Measurements from ENCODE around the gene ATG16L2.

The ATG16L2 gene

GRCh38 chr11:72816404-72816990 lies 2.3 kb downstream of the ATG16L2 start:
- Histone ChIP-seq H3K9ac (ENCODE audit: low read length) (no peak overlapping the region), H2AFZ (ENCODE audit: low read depth, low read length, severe bottlenecking) (no peak overlapping the region), H3F3A (ENCODE audit: insufficient read depth) (peaks cover 20% of the 10 kb centered on the region), H3K4me2 (ENCODE audit: low read depth, low read length, poor library complexity, severe bottlenecking) (no peak overlapping the region), H3K27me3 (ENCODE audit: low read length) (no peaks in the 10 kb centered on the region), H3K27ac (ENCODE audit: low read depth, low read length) (peak overlapping the region; percentile 83; the same call in 1 of the 2 replicates), H3K9me2 (replicated peaks; ENCODE audit: insufficient read depth, low read length) (no peaks in the 10 kb centered on the region), H3K9me3 (ENCODE audit: insufficient read depth, low read length) (no peaks in the 10 kb centered on the region), H3K79me2 (ENCODE audit: insufficient read depth, low read length) (peaks cover 24% of the 10 kb centered on the region), H3K4me3 (ENCODE audit: insufficient read depth, low read length, poor library complexity, severe bottlenecking) (no peak overlapping the region), H4K20me1 (ENCODE audit: low read depth, low read length) (no peaks in the 10 kb centered on the region), H3K36me3 (ENCODE audit: low read length) (no peaks in the 10 kb centered on the region)
- TF ChIP-seq, protein P1, sequence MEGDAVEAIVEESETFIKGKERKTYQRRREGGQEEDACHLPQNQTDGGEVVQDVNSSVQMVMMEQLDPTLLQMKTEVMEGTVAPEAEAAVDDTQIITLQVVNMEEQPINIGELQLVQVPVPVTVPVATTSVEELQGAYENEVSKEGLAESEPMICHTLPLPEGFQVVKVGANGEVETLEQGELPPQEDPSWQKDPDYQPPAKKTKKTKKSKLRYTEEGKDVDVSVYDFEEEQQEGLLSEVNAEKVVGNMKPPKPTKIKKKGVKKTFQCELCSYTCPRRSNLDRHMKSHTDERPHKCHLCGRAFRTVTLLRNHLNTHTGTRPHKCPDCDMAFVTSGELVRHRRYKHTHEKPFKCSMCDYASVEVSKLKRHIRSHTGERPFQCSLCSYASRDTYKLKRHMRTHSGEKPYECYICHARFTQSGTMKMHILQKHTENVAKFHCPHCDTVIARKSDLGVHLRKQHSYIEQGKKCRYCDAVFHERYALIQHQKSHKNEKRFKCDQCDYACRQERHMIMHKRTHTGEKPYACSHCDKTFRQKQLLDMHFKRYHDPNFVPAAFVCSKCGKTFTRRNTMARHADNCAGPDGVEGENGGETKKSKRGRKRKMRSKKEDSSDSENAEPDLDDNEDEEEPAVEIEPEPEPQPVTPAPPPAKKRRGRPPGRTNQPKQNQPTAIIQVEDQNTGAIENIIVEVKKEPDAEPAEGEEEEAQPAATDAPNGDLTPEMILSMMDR (IDR thresholded peaks at IDR 0.05; ENCODE audit: insufficient read depth, low read length, poor library complexity, severe bottlenecking): no peak
- TF ChIP-seq EZH2phosphoT487 (conservative IDR thresholded peaks at IDR 0.05; ENCODE audit: low read length): no peak

- Histone ChIP-seq H3K4me3 (ENCODE audit: insufficient read depth, low read length, poor library complexity, severe bottlenecking) (no peak overlapping the region), H3K9ac (ENCODE audit: low read length) (no peak overlapping the region), H3F3A (ENCODE audit: insufficient read depth) (peaks cover 19% of the 10 kb centered on the region), H3K27me3 (ENCODE audit: low read length) (no peaks in the 10 kb centered on the region), H3K9me2 (replicated peaks; ENCODE audit: insufficient read depth, low read length) (no peaks in the 10 kb centered on the region), H3K4me2 (ENCODE audit: low read depth, low read length, poor library complexity, severe bottlenecking) (no peak overlapping the region), H3K9me3 (ENCODE audit: insufficient read depth, low read length) (no peaks in the 10 kb centered on the region), H4K20me1 (ENCODE audit: low read depth, low read length) (no peaks in the 10 kb centered on the region), H3K27ac (ENCODE audit: low read depth, low read length) (no peak overlapping the region), H3K79me2 (ENCODE audit: insufficient read depth, low read length) (peaks cover 9% of the 10 kb centered on the region), H3K36me3 (ENCODE audit: low read length) (no peaks in the 10 kb centered on the region), H2AFZ (ENCODE audit: low read depth, low read length, severe bottlenecking) (no peak overlapping the region)
- TF ChIP-seq, protein P1 (IDR thresholded peaks at IDR 0.05; ENCODE audit: insufficient read depth, low read length, poor library complexity, severe bottlenecking): no peak
- no peak for TF ChIP-seq EZH2phosphoT487 (conservative IDR thresholded peaks at IDR 0.05; ENCODE audit: low read length)
Observed at GRCh38 chr11:72817966-72818365, 3.8 kb downstream of the ATG16L2 start.

DNA sequence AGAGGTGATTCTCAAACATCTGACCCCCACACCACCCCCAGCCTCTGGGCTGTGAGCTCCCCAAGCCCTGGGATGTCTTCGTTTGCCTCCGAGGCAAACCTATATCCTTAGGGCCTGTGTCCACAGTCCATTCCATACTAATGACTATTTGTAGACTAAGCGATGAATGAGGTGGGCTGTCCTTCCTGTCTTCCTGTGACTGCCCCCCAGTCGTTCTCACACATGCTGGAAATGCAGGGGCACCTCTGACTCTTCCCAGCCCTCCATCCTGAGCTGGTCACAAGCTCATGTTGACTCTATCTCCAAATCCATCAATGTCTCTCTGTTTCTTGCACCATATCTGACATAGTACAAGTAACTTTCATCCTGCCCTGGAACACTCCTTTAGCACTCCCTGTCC lies 4.8 kb downstream of the ATG16L2 start:
- H3K27ac ChIP-seq (ENCODE audit: low read depth, low read length): no peak overlapping the region
- peaks cover 26% of the 10 kb centered on the region for H3F3A ChIP-seq (ENCODE audit: insufficient read depth)
- no peaks in the 10 kb centered on the region for H3K9me2 ChIP-seq (replicated peaks; ENCODE audit: insufficient read depth, low read length)
- no peaks in the 10 kb centered on the region for H3K36me3 ChIP-seq (ENCODE audit: low read length)
- no peak overlapping the region for H3K4me3 ChIP-seq (ENCODE audit: insufficient read depth, low read length, poor library complexity, severe bottlenecking)
- H3K27me3 ChIP-seq (ENCODE audit: low read length): no peaks in the 10 kb centered on the region
- no peak overlapping the region for H3K4me2 ChIP-seq (ENCODE audit: low read depth, low read length, poor library complexity, severe bottlenecking)
- H3K9ac ChIP-seq (ENCODE audit: low read length): no peak overlapping the region
- no peaks in the 10 kb centered on the region for H3K79me2 ChIP-seq (ENCODE audit: insufficient read depth, low read length)
- H3K9me3 ChIP-seq (ENCODE audit: insufficient read depth, low read length): no peaks in the 10 kb centered on the region
- H4K20me1 ChIP-seq (ENCODE audit: low read depth, low read length): no peaks in the 10 kb centered on the region
- TF ChIP-seq EZH2phosphoT487 (conservative IDR thresholded peaks at IDR 0.05; ENCODE audit: low read length): no peak
- TF ChIP-seq, protein P1 (IDR thresholded peaks at IDR 0.05; ENCODE audit: insufficient read depth, low read length, poor library complexity, severe bottlenecking): no peak
- H2AFZ ChIP-seq (ENCODE audit: low read depth, low read length, severe bottlenecking): no peak overlapping the region
